Measurements from ENCODE around the gene KNTC1.
"Not testable (repeated sequence)": the region's sequence is repeated elsewhere in the genome, so short reads cannot be mapped to it uniquely, and the experiment has no call there.

The KNTC1 gene

GRCh38 chr12:122544537-122544936 lies 17.5 kb downstream of the KNTC1 start:
- Histone ChIP-seq H3K9me3 (ENCODE audit: low read length) (no peaks in the 10 kb centered on the region), H3K36me3 (ENCODE audit: insufficient read depth, low read length) (peaks cover 62% of the 10 kb centered on the region), H2AFZ (ENCODE audit: low read depth, low read length) (no peak overlapping the region), H3K4me3 (ENCODE audit: low read length) (no peak overlapping the region), H3K4me1 (ENCODE audit: insufficient read depth, low read length) (no peaks in the 10 kb centered on the region), H3K27me3 (ENCODE audit: insufficient read depth, low read length) (no peaks in the 10 kb centered on the region)

GRCh38 chr12:122545855-122546254 lies 18.8 kb downstream of the KNTC1 start:
- no peaks in the 10 kb centered on the region for H3K9me3 ChIP-seq (ENCODE audit: low read length)
- H2AFZ ChIP-seq (ENCODE audit: low read depth, low read length), result no peak overlapping the region
- H3K27me3 ChIP-seq (ENCODE audit: insufficient read depth, low read length), result no peaks in the 10 kb centered on the region
- peaks cover 71% of the 10 kb centered on the region for H3K36me3 ChIP-seq (ENCODE audit: insufficient read depth, low read length)
- H3K4me3 ChIP-seq (ENCODE audit: low read length), result no peak overlapping the region
- no peaks in the 10 kb centered on the region for H3K4me1 ChIP-seq (ENCODE audit: insufficient read depth, low read length)

- no peaks in the 10 kb centered on the region for H3K9me3 ChIP-seq (ENCODE audit: low read length)
- H3K4me3 ChIP-seq (ENCODE audit: low read length), result no peak overlapping the region
- peaks cover 83% of the 10 kb centered on the region for H3K36me3 ChIP-seq (ENCODE audit: insufficient read depth, low read length)
- no peaks in the 10 kb centered on the region for H3K4me1 ChIP-seq (ENCODE audit: insufficient read depth, low read length)
- no peaks in the 10 kb centered on the region for H3K27me3 ChIP-seq (ENCODE audit: insufficient read depth, low read length)
- no peak overlapping the region for H2AFZ ChIP-seq (ENCODE audit: low read depth, low read length)
These were observed 20.3 kb downstream of the KNTC1 start for GRCh38 chr12:122547330-122547729.

GRCh38 chr12:122558745-122559641 lies 31.9 kb downstream of the KNTC1 start:
- Histone ChIP-seq H2AFZ (ENCODE audit: low read depth, low read length) (no peak overlapping the region), H3K4me3 (ENCODE audit: low read length) (no peak overlapping the region), H3K36me3 (ENCODE audit: insufficient read depth, low read length) (peaks cover 70% of the 10 kb centered on the region), H3K27me3 (ENCODE audit: insufficient read depth, low read length) (no peaks in the 10 kb centered on the region), H3K9me3 (ENCODE audit: low read length) (peaks cover 5% of the 10 kb centered on the region), H3K4me1 (ENCODE audit: insufficient read depth, low read length) (no peaks in the 10 kb centered on the region)

- peaks cover 74% of the 10 kb centered on the region for H3K36me3 ChIP-seq (ENCODE audit: insufficient read depth, low read length)
- H3K4me3 ChIP-seq (ENCODE audit: low read length), result no peak overlapping the region
- H2AFZ ChIP-seq (ENCODE audit: low read depth, low read length), result no peak overlapping the region
- H3K9me3 ChIP-seq (ENCODE audit: low read length), result peaks cover 5% of the 10 kb centered on the region
- H3K4me1 ChIP-seq (ENCODE audit: insufficient read depth, low read length), result no peaks in the 10 kb centered on the region
- H3K27me3 ChIP-seq (ENCODE audit: insufficient read depth, low read length), result no peaks in the 10 kb centered on the region
These were observed 33.1 kb downstream of the KNTC1 start for GRCh38 chr12:122560138-122560537.

GRCh38 chr12:122563361-122563760 lies 36.3 kb downstream of the KNTC1 start:
- Histone ChIP-seq H3K4me3 (ENCODE audit: low read length) (no peak overlapping the region), H3K9me3 (ENCODE audit: low read length) (peaks cover 3% of the 10 kb centered on the region), H3K27me3 (ENCODE audit: insufficient read depth, low read length) (no peaks in the 10 kb centered on the region), H3K36me3 (ENCODE audit: insufficient read depth, low read length) (peaks cover 61% of the 10 kb centered on the region), H2AFZ (ENCODE audit: low read depth, low read length) (no peak overlapping the region), H3K4me1 (ENCODE audit: insufficient read depth, low read length) (no peaks in the 10 kb centered on the region)

- H3K36me3 ChIP-seq (ENCODE audit: insufficient read depth, low read length), result peaks cover 73% of the 10 kb centered on the region
- not testable (repeated sequence) for H3K27me3 ChIP-seq (ENCODE audit: insufficient read depth, low read length); H2AFZ ChIP-seq (ENCODE audit: low read depth, low read length); H3K4me3 ChIP-seq (ENCODE audit: low read length); H3K4me1 ChIP-seq (ENCODE audit: insufficient read depth, low read length); H3K9me3 ChIP-seq (ENCODE audit: low read length)
These were observed 39.8 kb downstream of the KNTC1 start for GRCh38 chr12:122566816-122567215.

- Histone ChIP-seq H3K9me3 (ENCODE audit: low read length) (no peaks in the 10 kb centered on the region), H3K4me1 (ENCODE audit: insufficient read depth, low read length) (no peaks in the 10 kb centered on the region)
These were observed 42.2 kb downstream of the KNTC1 start for GRCh38 chr12:122569288-122569687.

GRCh38 chr12:122570006-122570405 lies 43.0 kb downstream of the KNTC1 start:
- not testable (repeated sequence) for H3K4me3 ChIP-seq (ENCODE audit: low read length); H3K9me3 ChIP-seq (ENCODE audit: low read length); H3K27me3 ChIP-seq (ENCODE audit: insufficient read depth, low read length); H3K4me1 ChIP-seq (ENCODE audit: insufficient read depth, low read length); H2AFZ ChIP-seq (ENCODE audit: low read depth, low read length)
- H3K36me3 ChIP-seq (ENCODE audit: insufficient read depth, low read length), result peaks cover 73% of the 10 kb centered on the region

More at GRCh38 chr12:122569288-122569687, 42.2 kb downstream of the KNTC1 start:
- Histone ChIP-seq H3K27me3 (ENCODE audit: insufficient read depth, low read length) (no peaks in the 10 kb centered on the region), H3K36me3 (ENCODE audit: insufficient read depth, low read length) (peaks cover 72% of the 10 kb centered on the region), H2AFZ (ENCODE audit: low read depth, low read length) (no peak overlapping the region), H3K4me3 (ENCODE audit: low read length) (no peak overlapping the region)

GRCh38 chr12:122571821-122572220 lies 44.8 kb downstream of the KNTC1 start:
- Histone ChIP-seq H3K27me3 (ENCODE audit: insufficient read depth, low read length) (no peaks in the 10 kb centered on the region), H3K9me3 (ENCODE audit: low read length) (no peaks in the 10 kb centered on the region), H3K36me3 (ENCODE audit: insufficient read depth, low read length) (peaks cover 82% of the 10 kb centered on the region), H3K4me1 (ENCODE audit: insufficient read depth, low read length) (no peaks in the 10 kb centered on the region), H2AFZ (ENCODE audit: low read depth, low read length) (no peak overlapping the region), H3K4me3 (ENCODE audit: low read length) (no peak overlapping the region)

- H3K36me3 ChIP-seq (ENCODE audit: insufficient read depth, low read length), result peaks cover 79% of the 10 kb centered on the region
- H3K27me3 ChIP-seq (ENCODE audit: insufficient read depth, low read length); H3K4me3 ChIP-seq (ENCODE audit: low read length); H3K4me1 ChIP-seq (ENCODE audit: insufficient read depth, low read length); H2AFZ ChIP-seq (ENCODE audit: low read depth, low read length); H3K9me3 ChIP-seq (ENCODE audit: low read length): not testable (repeated sequence)
These were observed 56.2 kb downstream of the KNTC1 start for GRCh38 chr12:122583294-122583693.

GRCh38 chr12:122584177-122584863 lies 57.3 kb downstream of the KNTC1 start:
- Histone ChIP-seq H3K4me3 (ENCODE audit: low read length) (no peak overlapping the region), H2AFZ (ENCODE audit: low read depth, low read length) (no peak overlapping the region), H3K9me3 (ENCODE audit: low read length) (no peaks in the 10 kb centered on the region), H3K36me3 (ENCODE audit: insufficient read depth, low read length) (peaks cover 82% of the 10 kb centered on the region), H3K4me1 (ENCODE audit: insufficient read depth, low read length) (no peaks in the 10 kb centered on the region), H3K27me3 (ENCODE audit: insufficient read depth, low read length) (no peaks in the 10 kb centered on the region)

GRCh38 chr12:122590990-122591389 lies 63.9 kb downstream of the KNTC1 start:
- H3K9me3 ChIP-seq (ENCODE audit: low read length), result no peaks in the 10 kb centered on the region
- H2AFZ ChIP-seq (ENCODE audit: low read depth, low read length), result no peak overlapping the region
- H3K36me3 ChIP-seq (ENCODE audit: insufficient read depth, low read length), result peaks cover 69% of the 10 kb centered on the region
- no peak overlapping the region for H3K4me3 ChIP-seq (ENCODE audit: low read length)
- no peaks in the 10 kb centered on the region for H3K4me1 ChIP-seq (ENCODE audit: insufficient read depth, low read length)
- no peaks in the 10 kb centered on the region for H3K27me3 ChIP-seq (ENCODE audit: insufficient read depth, low read length)

All from neuron (in vitro differentiated cells).